ACC112 (cell line): Measurements from ENCODE around the gene CHCHD10.

ENCODE experiments used
- H2AFZ ChIP-seq: fragments of 200-600 bp; sonication (generic); one replicate; pipeline ENCODE4 v1.6.0; 2017; ENCODE audit warnings: antibody characterized with exemption, low read length; ENCODE audit not compliant: unreplicated experiment
- H3K27ac ChIP-seq: fragments of 200-600 bp; sonication (generic); 2 replicates; pipeline ENCODE4 v1.5.1; 2014; ENCODE audit warnings: low read depth, mild to moderate bottlenecking, antibody characterized with exemption, low read length, moderate library complexity
- H3K27me3 ChIP-seq: fragments of 200-600 bp; sonication (generic); 2 replicates; pipeline ENCODE4 v1.6.1; 2014; ENCODE audit warnings: mild to moderate bottlenecking, antibody characterized with exemption, low read length, moderate library complexity, mixed read lengths; ENCODE audit not compliant: insufficient read depth
- H3K36me3 ChIP-seq: fragments of 200-600 bp; sonication (generic); 2 replicates; pipeline ENCODE4 v1.6.1; 2016; ENCODE audit warnings: mild to moderate bottlenecking, antibody characterized with exemption, low read length, moderate library complexity, mixed read lengths; ENCODE audit not compliant: insufficient read depth
- H3K4me1 ChIP-seq: fragments of 200-600 bp; sonication (generic); one replicate; pipeline ENCODE4 v1.6.1; 2016; ENCODE audit warnings: low read length, mixed read lengths; ENCODE audit not compliant: insufficient read depth, unreplicated experiment, control insufficient read depth
- H3K4me3 ChIP-seq: fragments of 200-600 bp; sonication (generic); 2 replicates; pipeline ENCODE4 v1.5.1; 2014; ENCODE audit warnings: mild to moderate bottlenecking, low read depth, low read length
- H3K79me2 ChIP-seq: fragments of 200-600 bp; sonication (generic); one replicate; pipeline ENCODE4 v1.6.0; 2016; ENCODE audit warnings: low read length; ENCODE audit not compliant: control insufficient read depth, unreplicated experiment, insufficient read depth

The CHCHD10 gene

GRCh38 chr22:23716811-23717801 is 50.7 kb downstream of the CHCHD10 start:
- peak overlapping the region; percentile 93 for H2AFZ ChIP-seq

More at GRCh38 chr22:23716811-23717801, 50.7 kb downstream of the CHCHD10 start:
- Histone ChIP-seq H3K79me2 (peaks cover 6% of the 10 kb centered on the region), H3K27ac (no peak overlapping the region), H3K4me1 (no peaks in the 10 kb centered on the region), H3K4me3 (peak overlapping the region; percentile 92), H3K36me3 (no peaks in the 10 kb centered on the region), H3K27me3 (no peaks in the 10 kb centered on the region)
